NOMO-1 treated with DMSO at 0.1 percent for 48 hours (cell line): Measurements from ENCODE around the gene RAB30.
"Not testable (repeated sequence)": the region's sequence is repeated elsewhere in the genome, so short reads cannot be mapped to it uniquely, and the experiment has no call there.

Experiments used
- DNase-seq: peaks from one replicate; lab custom pipeline; 2025; ENCODE audit not compliant: unreplicated experiment; lab: John Stamatoyannopoulos, UW

Gene RAB30

GRCh38 chr11:83011333-83012167 lies 60.1 kb downstream of the RAB30 start:
- no peak for DNase-seq

GRCh38 chr11:83009999-83010398 lies 61.7 kb downstream of the RAB30 start:
- no peak for DNase-seq

- not testable (repeated sequence) for DNase-seq
Measured at GRCh38 chr11:83009136-83009535, 62.6 kb downstream of the RAB30 start.

- DNase-seq: no peak
Measured at GRCh38 chr11:83008581-83008923, 63.1 kb downstream of the RAB30 start.

- DNase-seq: no peak
Measured at GRCh38 chr11:83007909-83008580, 63.7 kb downstream of the RAB30 start.

GRCh38 chr11:83007477-83007876 lies 64.2 kb downstream of the RAB30 start:
- DNase-seq: no peak

GRCh38 chr11:83006877-83007330 lies 64.8 kb downstream of the RAB30 start:
- no peak for DNase-seq

GRCh38 chr11:83004746-83005556 lies 66.7 kb downstream of the RAB30 start:
- DNase-seq: no peak

- DNase-seq: no peak
Measured at GRCh38 chr11:83002522-83002921, 69.2 kb downstream of the RAB30 start.

- no peak for DNase-seq
Measured at GRCh38 chr11:83002053-83002452, 69.6 kb downstream of the RAB30 start.

GRCh38 chr11:83000381-83000780 lies 71.3 kb downstream of the RAB30 start:
- DNase-seq: no peak

- no peak for DNase-seq
Measured at GRCh38 chr11:82999232-82999631, 72.5 kb downstream of the RAB30 start.

- no peak for DNase-seq
Measured at GRCh38 chr11:82998697-82999096, 73.0 kb downstream of the RAB30 start.

GRCh38 chr11:82996966-82997606 lies 74.6 kb downstream of the RAB30 start:
- no peak for DNase-seq

GRCh38 chr11:82995754-82996398 lies 75.8 kb downstream of the RAB30 start:
- DNase-seq: no peak

GRCh38 chr11:82995235-82995634 lies 76.5 kb downstream of the RAB30 start:
- no peak for DNase-seq

- DNase-seq: no peak
Measured at GRCh38 chr11:82994604-82995230, 77.0 kb downstream of the RAB30 start.

GRCh38 chr11:82992223-82992622 lies 79.5 kb downstream of the RAB30 start:
- no peak for DNase-seq

- DNase-seq: no peak
Measured at GRCh38 chr11:82989628-82990404, 81.9 kb downstream of the RAB30 start.
